GM12878 (cell line): ENCODE data around the gene UQCRC1.

Experiments
- BRCA1 ChIP-seq: IDR thresholded peaks from 2 replicates; pipeline ENCODE4 v1.6.1; 2011; ENCODE audit warnings: low read depth, low read length, improper control_type of control experiment
- JUNB ChIP-seq: IDR thresholded peaks from 2 replicates; pipeline ENCODE4 v1.6.1; 2016; ENCODE audit warnings: antibody characterized with exemption, mild to moderate bottlenecking
- LARP7 ChIP-seq: fragments of 450-650 bp; IDR thresholded peaks from 2 replicates; pipeline ENCODE4 v1.6.1; 2017; ENCODE audit warnings: mild to moderate bottlenecking
- MXI1 ChIP-seq: fragments of 150-350 bp; IDR thresholded peaks from 2 replicates; pipeline ENCODE4 v1.6.1; 2011; ENCODE audit warnings: low read depth, mild to moderate bottlenecking, inconsistent platforms, low read length, improper control_type of control experiment
- NFXL1 ChIP-seq: fragments of 450-650 bp; IDR thresholded peaks from 2 replicates; pipeline ENCODE4 v1.6.1; 2017; ENCODE audit warnings: antibody characterized with exemption, mild to moderate bottlenecking, borderline replicate concordance
- RFX5 ChIP-seq: IDR thresholded peaks from 2 replicates; pipeline ENCODE4 v1.6.1; 2011; ENCODE audit warnings: low read depth, low read length, improper control_type of control experiment
- TAF1 ChIP-seq: IDR thresholded peaks from 2 replicates; pipeline ENCODE4 v1.6.1; 2011; ENCODE audit warnings: mild to moderate bottlenecking, low read depth, low read length, borderline replicate concordance
- TF ChIP-seq, protein P1 (sequence below): fragments of 450-650 bp; IDR thresholded peaks from 2 replicates; pipeline ENCODE4 v1.6.1; 2016; ENCODE audit warnings: mild to moderate bottlenecking
- TF ChIP-seq, protein P2 (sequence below): IDR thresholded peaks from 2 replicates; pipeline ENCODE4 v1.6.1; 2011; ENCODE audit warnings: low read depth, low read length, improper control_type of control experiment, borderline replicate concordance

- no peak for TF ChIP-seq NFXL1
- no peak for TF ChIP-seq MXI1
- no peak for TF ChIP-seq JUNB
- TF ChIP-seq, protein P1, sequence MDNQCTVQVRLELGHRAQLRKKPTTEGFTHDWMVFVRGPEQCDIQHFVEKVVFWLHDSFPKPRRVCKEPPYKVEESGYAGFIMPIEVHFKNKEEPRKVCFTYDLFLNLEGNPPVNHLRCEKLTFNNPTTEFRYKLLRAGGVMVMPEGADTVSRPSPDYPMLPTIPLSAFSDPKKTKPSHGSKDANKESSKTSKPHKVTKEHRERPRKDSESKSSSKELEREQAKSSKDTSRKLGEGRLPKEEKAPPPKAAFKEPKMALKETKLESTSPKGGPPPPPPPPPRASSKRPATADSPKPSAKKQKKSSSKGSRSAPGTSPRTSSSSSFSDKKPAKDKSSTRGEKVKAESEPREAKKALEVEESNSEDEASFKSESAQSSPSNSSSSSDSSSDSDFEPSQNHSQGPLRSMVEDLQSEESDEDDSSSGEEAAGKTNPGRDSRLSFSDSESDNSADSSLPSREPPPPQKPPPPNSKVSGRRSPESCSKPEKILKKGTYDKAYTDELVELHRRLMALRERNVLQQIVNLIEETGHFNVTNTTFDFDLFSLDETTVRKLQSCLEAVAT = no peak
- no peak for TF ChIP-seq RFX5
- TF ChIP-seq TAF1 = no peak
- TF ChIP-seq BRCA1 = no peak
- no peak for TF ChIP-seq LARP7
- TF ChIP-seq, protein P2, sequence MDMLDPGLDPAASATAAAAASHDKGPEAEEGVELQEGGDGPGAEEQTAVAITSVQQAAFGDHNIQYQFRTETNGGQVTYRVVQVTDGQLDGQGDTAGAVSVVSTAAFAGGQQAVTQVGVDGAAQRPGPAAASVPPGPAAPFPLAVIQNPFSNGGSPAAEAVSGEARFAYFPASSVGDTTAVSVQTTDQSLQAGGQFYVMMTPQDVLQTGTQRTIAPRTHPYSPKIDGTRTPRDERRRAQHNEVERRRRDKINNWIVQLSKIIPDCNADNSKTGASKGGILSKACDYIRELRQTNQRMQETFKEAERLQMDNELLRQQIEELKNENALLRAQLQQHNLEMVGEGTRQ = no peak
Measured at GRCh38 chr3:48558493-48559134, 50.8 kb downstream of the UQCRC1 start.
